Measurements from ENCODE around the gene SPZ1. TPM values are rescaled to one million over a fixed set of nuclear protein-coding genes. Genes with fewer than 3 reads are reported as not detected.

The SPZ1 gene
- total RNA-seq, 1 experiment from 2014 or later, result not detected

DNA sequence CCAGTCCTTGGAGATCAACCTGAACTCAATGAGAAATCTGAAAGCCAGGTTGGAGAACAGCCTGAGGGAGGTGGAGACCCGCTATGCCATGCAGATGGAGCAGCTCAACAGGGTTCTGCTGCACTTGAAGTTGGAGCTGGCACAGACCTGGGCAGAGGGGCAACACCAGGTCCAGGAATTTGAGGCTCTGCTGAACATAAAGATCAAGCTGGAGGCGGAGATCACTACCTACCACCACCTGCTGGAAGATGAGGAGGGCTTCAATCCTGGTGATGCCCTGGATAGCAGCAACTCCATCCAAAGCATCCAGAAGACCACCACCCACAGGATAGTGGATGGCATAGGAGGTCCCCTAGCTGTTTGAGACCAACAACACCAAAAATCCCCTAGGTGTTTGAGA lies 30.5 kb upstream of the SPZ1 start:
- Histone ChIP-seq H4K20me1 (ENCODE audit: low read length) (no peaks in the 10 kb centered on the region), H3K9me3 (ENCODE audit: low read length) (no peaks in the 10 kb centered on the region), H3K4me1 (ENCODE audit: insufficient read depth, low read length) (no peaks in the 10 kb centered on the region), H3K36me3 (ENCODE audit: low read depth, low read length) (no peaks in the 10 kb centered on the region), H3K9me2 (replicated peaks; ENCODE audit: low read length) (no peaks in the 10 kb centered on the region), H3K9ac (ENCODE audit: low read length) (no peak overlapping the region), H3K27me3 (ENCODE audit: low read length) (no peaks in the 10 kb centered on the region), H3K4me2 (ENCODE audit: low read length) (no peak overlapping the region), H3K4me3 (ENCODE audit: low read length) (no peak overlapping the region), H2AFZ (ENCODE audit: low read length) (no peak overlapping the region), H3F3A (ENCODE audit: low read length, unreplicated experiment) (no peaks in the 10 kb centered on the region), H3K27ac (ENCODE audit: low read length) (no peak overlapping the region), H3K79me2 (ENCODE audit: low read length) (no peaks in the 10 kb centered on the region)
- CTCF ChIA-PET, result no interaction called here
- POLR2A ChIA-PET (ENCODE audit: unreplicated experiment), result no interaction called here
- BruUV-seq (replicated peaks), result no TSS peak
- TF ChIP-seq EZH2phosphoT487 (IDR thresholded peaks at IDR 0.05; ENCODE audit: borderline replicate concordance, low read length) (no peak), EZH2 (IDR thresholded peaks at IDR 0.05; ENCODE audit: low read length, unreplicated experiment) (no peak)
- TF ChIP-seq, protein P1, sequence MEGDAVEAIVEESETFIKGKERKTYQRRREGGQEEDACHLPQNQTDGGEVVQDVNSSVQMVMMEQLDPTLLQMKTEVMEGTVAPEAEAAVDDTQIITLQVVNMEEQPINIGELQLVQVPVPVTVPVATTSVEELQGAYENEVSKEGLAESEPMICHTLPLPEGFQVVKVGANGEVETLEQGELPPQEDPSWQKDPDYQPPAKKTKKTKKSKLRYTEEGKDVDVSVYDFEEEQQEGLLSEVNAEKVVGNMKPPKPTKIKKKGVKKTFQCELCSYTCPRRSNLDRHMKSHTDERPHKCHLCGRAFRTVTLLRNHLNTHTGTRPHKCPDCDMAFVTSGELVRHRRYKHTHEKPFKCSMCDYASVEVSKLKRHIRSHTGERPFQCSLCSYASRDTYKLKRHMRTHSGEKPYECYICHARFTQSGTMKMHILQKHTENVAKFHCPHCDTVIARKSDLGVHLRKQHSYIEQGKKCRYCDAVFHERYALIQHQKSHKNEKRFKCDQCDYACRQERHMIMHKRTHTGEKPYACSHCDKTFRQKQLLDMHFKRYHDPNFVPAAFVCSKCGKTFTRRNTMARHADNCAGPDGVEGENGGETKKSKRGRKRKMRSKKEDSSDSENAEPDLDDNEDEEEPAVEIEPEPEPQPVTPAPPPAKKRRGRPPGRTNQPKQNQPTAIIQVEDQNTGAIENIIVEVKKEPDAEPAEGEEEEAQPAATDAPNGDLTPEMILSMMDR (conservative IDR thresholded peaks at IDR 0.05; ENCODE audit: low read depth, low read length), result no peak
- intact Hi-C loops (cut with micrococcal nuclease), result no loop called here
- ATAC-seq (no peak), DNase-seq (no peak)

DNA sequence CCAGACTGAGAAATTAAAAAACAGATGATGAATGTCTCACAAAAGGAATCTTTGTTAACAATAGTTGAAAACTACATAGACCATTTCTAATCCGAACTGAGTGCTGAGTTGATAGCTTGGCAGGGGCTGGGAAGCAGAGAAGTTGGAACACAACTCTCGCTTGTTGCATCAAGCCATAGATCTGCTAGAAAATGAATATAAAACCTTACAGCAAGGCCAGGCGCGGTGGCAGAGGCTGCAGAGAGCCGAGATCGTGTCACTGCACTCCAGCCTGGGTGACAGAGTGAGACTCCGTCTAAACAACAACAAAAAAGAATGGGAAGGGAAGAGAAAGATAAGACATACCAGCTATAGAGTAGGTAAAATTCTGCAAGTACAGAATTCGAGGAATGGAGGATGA lies 28.0 kb upstream of the SPZ1 start:
- Histone ChIP-seq H3K4me2 (ENCODE audit: low read length) (no peak overlapping the region), H3K36me3 (ENCODE audit: low read depth, low read length) (no peaks in the 10 kb centered on the region), H3K9me3 (ENCODE audit: low read length) (no peaks in the 10 kb centered on the region), H3K9ac (ENCODE audit: low read length) (no peak overlapping the region), H3K27ac (ENCODE audit: low read length) (no peak overlapping the region), H3K9me2 (replicated peaks; ENCODE audit: low read length) (no peaks in the 10 kb centered on the region), H3K79me2 (ENCODE audit: low read length) (no peaks in the 10 kb centered on the region), H3K4me1 (ENCODE audit: insufficient read depth, low read length) (no peaks in the 10 kb centered on the region), H3K27me3 (ENCODE audit: low read length) (no peaks in the 10 kb centered on the region), H2AFZ (ENCODE audit: low read length) (no peak overlapping the region), H3K4me3 (ENCODE audit: low read length) (no peak overlapping the region), H3F3A (ENCODE audit: low read length, unreplicated experiment) (no peaks in the 10 kb centered on the region), H4K20me1 (ENCODE audit: low read length) (no peaks in the 10 kb centered on the region)
- ATAC-seq (no peak), DNase-seq (no peak)
- POLR2A ChIA-PET (ENCODE audit: unreplicated experiment), result no interaction called here
- intact Hi-C loops (cut with micrococcal nuclease), result no loop called here
- BruUV-seq (replicated peaks), result no TSS peak
- CTCF ChIA-PET, result no interaction called here
- TF ChIP-seq EZH2phosphoT487 (IDR thresholded peaks at IDR 0.05; ENCODE audit: borderline replicate concordance, low read length), result no peak
- TF ChIP-seq, protein P1 (conservative IDR thresholded peaks at IDR 0.05; ENCODE audit: low read depth, low read length), result no peak
- TF ChIP-seq EZH2 (IDR thresholded peaks at IDR 0.05; ENCODE audit: low read length, unreplicated experiment), result no peak

DNA sequence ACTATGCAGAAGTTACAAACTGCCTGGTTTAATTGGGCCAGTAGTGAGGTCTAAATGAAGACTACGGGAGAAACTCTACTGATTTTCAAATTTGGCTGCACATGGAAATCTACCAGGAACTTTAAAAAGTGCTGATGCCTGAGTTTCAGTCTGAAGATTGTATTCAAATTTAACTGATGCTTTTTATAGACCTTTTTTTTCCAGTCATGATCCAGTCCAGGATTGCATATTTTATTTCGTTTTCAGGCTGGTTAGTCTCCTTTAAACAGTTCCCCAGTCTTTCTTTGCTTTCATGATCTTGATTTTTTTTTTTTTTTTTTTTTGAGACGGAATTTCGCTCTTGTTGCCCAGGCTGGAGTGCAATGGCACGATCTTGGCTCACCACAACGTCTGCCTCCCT lies 23.7 kb upstream of the SPZ1 start:
- H3K9me2 ChIP-seq (replicated peaks; ENCODE audit: low read length), result no peaks in the 10 kb centered on the region
- H3K4me3 ChIP-seq (ENCODE audit: low read length), result no peak overlapping the region
- H3K27me3 ChIP-seq (ENCODE audit: low read length), result no peaks in the 10 kb centered on the region
- no peaks in the 10 kb centered on the region for H3K79me2 ChIP-seq (ENCODE audit: low read length)
- no peaks in the 10 kb centered on the region for H3K4me1 ChIP-seq (ENCODE audit: insufficient read depth, low read length)
- no TSS peak for BruUV-seq (replicated peaks)
- H3K9me3 ChIP-seq (ENCODE audit: low read length), result no peaks in the 10 kb centered on the region
- no peak overlapping the region for H2AFZ ChIP-seq (ENCODE audit: low read length)
- no peaks in the 10 kb centered on the region for H3K36me3 ChIP-seq (ENCODE audit: low read depth, low read length)
- H3K9ac ChIP-seq (ENCODE audit: low read length), result no peak overlapping the region
- CTCF ChIA-PET, result no interaction called here
- no peak overlapping the region for H3K4me2 ChIP-seq (ENCODE audit: low read length)
- intact Hi-C loops (cut with micrococcal nuclease), result no loop called here
- POLR2A ChIA-PET (ENCODE audit: unreplicated experiment), result no interaction called here
- H3F3A ChIP-seq (ENCODE audit: low read length, unreplicated experiment), result no peaks in the 10 kb centered on the region
- TF ChIP-seq EZH2 (IDR thresholded peaks at IDR 0.05; ENCODE audit: low read length, unreplicated experiment) (no peak), EZH2phosphoT487 (IDR thresholded peaks at IDR 0.05; ENCODE audit: borderline replicate concordance, low read length) (no peak)
- TF ChIP-seq, protein P1 (conservative IDR thresholded peaks at IDR 0.05; ENCODE audit: low read depth, low read length), result no peak
- H4K20me1 ChIP-seq (ENCODE audit: low read length), result no peaks in the 10 kb centered on the region
- ATAC-seq (no peak), DNase-seq (no peak)
- no peak overlapping the region for H3K27ac ChIP-seq (ENCODE audit: low read length)
